Fibroblast of skin of back (primary cell): ENCODE measurements around the gene NR4A3.

Experiments used
- DNase-seq: peaks from one replicate; pipeline ENCODE4 v3.0.0-alpha.2; 2013

The NR4A3 gene

GRCh38 chr9:99881769-99882168 is 60.1 kb downstream of the NR4A3 start:
- no peak for DNase-seq

- DNase-seq, result no peak
These were observed 64.1 kb downstream of the NR4A3 start for GRCh38 chr9:99885747-99886146.

GRCh38 chr9:99889120-99889519 is 67.4 kb downstream of the NR4A3 start:
- DNase-seq, result no peak

- DNase-seq, result no peak
These were observed 73.1 kb downstream of the NR4A3 start for GRCh38 chr9:99894826-99895225.

GRCh38 chr9:99895510-99895909 is 73.8 kb downstream of the NR4A3 start:
- no peak for DNase-seq

- no peak for DNase-seq
These were observed 74.4 kb downstream of the NR4A3 start for GRCh38 chr9:99896119-99896518.

- no peak for DNase-seq
These were observed 81.7 kb downstream of the NR4A3 start for GRCh38 chr9:99903393-99903792.

- DNase-seq, result no peak
These were observed 84.2 kb downstream of the NR4A3 start for GRCh38 chr9:99905833-99906402.

GRCh38 chr9:99906403-99907207 is 84.9 kb downstream of the NR4A3 start, which contains the start of gene STX17:
STX17 (plus strand) TSS chr9:99906654; CDS start chr9:99915240, 8,586 bp downstream.
- DNase-seq, result peak; percentile 80

- DNase-seq, result no peak
These were observed 85.5 kb downstream of the NR4A3 start for GRCh38 chr9:99907208-99907532.

GRCh38 chr9:99911600-99911999 is 89.9 kb downstream of the NR4A3 start:
- DNase-seq, result no peak
